ENCODE data around the gene SH2D3C. TPM values are rescaled to one million over a fixed set of nuclear protein-coding genes. Genes with fewer than 3 reads are reported as not detected.

Gene SH2D3C
- polyA plus RNA-seq (ENCODE audit: insufficient read length in 3 of 3) = 10 to 100 TPM; 13.2 to 17.6 (median 16.1) TPM
- long read RNA-seq, donor 1, partial matches to known transcripts = 0 of 3 reads
- long read RNA-seq, donor 1, other reads (novel, unspliced or antisense) = 0 of 3 reads
- long read RNA-seq, donor 2, partial matches to known transcripts = 0 of 2 reads
- long read RNA-seq, donor 2, other reads (novel, unspliced or antisense) = 0 of 2 reads
- long read RNA-seq, donor 3, partial matches to known transcripts = 0 of 4 reads
- long read RNA-seq, donor 3, other reads (novel, unspliced or antisense) = 0 of 4 reads
- long read RNA-seq, donor 4, partial matches to known transcripts = 0 of 4 reads
- long read RNA-seq, donor 4, other reads (novel, unspliced or antisense) = 0 of 4 reads
- long read RNA-seq, donor 5 = 0 reads
- long read RNA-seq, donor 6, partial matches to known transcripts = 0 of 1 reads
- long read RNA-seq, donor 6, other reads (novel, unspliced or antisense) = 0 of 1 reads
- long read RNA-seq, donor 7, partial matches to known transcripts = 88 of 90 reads
- long read RNA-seq, donor 7, other reads (novel, unspliced or antisense) = 0 of 90 reads
- long read RNA-seq, donor 8, partial matches to known transcripts = 0 of 3 reads
- long read RNA-seq, donor 8, other reads (novel, unspliced or antisense) = 0 of 3 reads
- long read RNA-seq, donor 9, partial matches to known transcripts = 5 of 8 reads
- long read RNA-seq, donor 9, other reads (novel, unspliced or antisense) = 0 of 8 reads
- long read RNA-seq, donor 10, partial matches to known transcripts = 5 of 8 reads
- long read RNA-seq, donor 10, other reads (novel, unspliced or antisense) = 0 of 8 reads
- long read RNA-seq, donor 11, partial matches to known transcripts = 0 of 1 reads
- long read RNA-seq, donor 11, other reads (novel, unspliced or antisense) = 0 of 1 reads
- long read RNA-seq, donor 12 = 0 reads
- long read RNA-seq, donor 13 = 0 reads
- long read RNA-seq, donor 14, partial matches to known transcripts = 0 of 1 reads
- long read RNA-seq, donor 14, other reads (novel, unspliced or antisense) = 0 of 1 reads
- long read RNA-seq, donor 15 = 0 reads
- long read RNA-seq, donor 16, partial matches to known transcripts = 0 of 4 reads
- long read RNA-seq, donor 16, other reads (novel, unspliced or antisense) = 0 of 4 reads

GRCh38 chr9:127778280-127779135 is at the start of gene SH2D3C:
Gene SH2D3C, minus strand, starts transcription at chr9:127778666. Its CDS starts 39 bp downstream, at chr9:127778627.
- no peak for DNase-seq (ENCODE audit: extremely low read depth in 1 of 11, low read depth in 9 of 11, low spot score in 4 of 11)

- no peak for DNase-seq (ENCODE audit: extremely low read depth in 1 of 11, low read depth in 9 of 11, low spot score in 4 of 11)
These were observed 47.9 kb upstream of the SH2D3C start for GRCh38 chr9:127826253-127826913.

- no peak for DNase-seq (ENCODE audit: extremely low read depth in 1 of 11, low read depth in 9 of 11, low spot score in 4 of 11)
These were observed 47.0 kb upstream of the SH2D3C start for GRCh38 chr9:127825319-127826051.

- no peak for DNase-seq (ENCODE audit: extremely low read depth in 1 of 11, low read depth in 9 of 11, low spot score in 4 of 11)
These were observed 43.6 kb upstream of the SH2D3C start for GRCh38 chr9:127822108-127822507.

- DNase-seq (ENCODE audit: extremely low read depth in 1 of 11, low read depth in 9 of 11, low spot score in 4 of 11) = no peak
These were observed 40.1 kb upstream of the SH2D3C start for GRCh38 chr9:127818574-127818973.

- no peak for DNase-seq (ENCODE audit: extremely low read depth in 1 of 11, low read depth in 9 of 11, low spot score in 4 of 11)
These were observed 39.5 kb upstream of the SH2D3C start for GRCh38 chr9:127817881-127818434.

- no peak for DNase-seq (ENCODE audit: extremely low read depth in 1 of 11, low read depth in 9 of 11, low spot score in 4 of 11)
These were observed 38.3 kb upstream of the SH2D3C start for GRCh38 chr9:127816728-127817127.

GRCh38 chr9:127816362-127816725 is 37.9 kb upstream of the SH2D3C start:
- DNase-seq (ENCODE audit: extremely low read depth in 1 of 11, low read depth in 9 of 11, low spot score in 4 of 11) = no peak

- DNase-seq (ENCODE audit: extremely low read depth in 1 of 11, low read depth in 9 of 11, low spot score in 4 of 11) = no peak
These were observed 37.3 kb upstream of the SH2D3C start for GRCh38 chr9:127815512-127816361.

- DNase-seq (ENCODE audit: extremely low read depth in 1 of 11, low read depth in 9 of 11, low spot score in 4 of 11) = no peak
These were observed 36.4 kb upstream of the SH2D3C start for GRCh38 chr9:127814619-127815511.

GRCh38 chr9:127813686-127814226 is 35.3 kb upstream of the SH2D3C start:
- DNase-seq (ENCODE audit: extremely low read depth in 1 of 11, low read depth in 9 of 11, low spot score in 4 of 11) = no peak

- no peak for DNase-seq (ENCODE audit: extremely low read depth in 1 of 11, low read depth in 9 of 11, low spot score in 4 of 11)
These were observed 34.6 kb upstream of the SH2D3C start for GRCh38 chr9:127812936-127813675.

- DNase-seq (ENCODE audit: extremely low read depth in 1 of 11, low read depth in 9 of 11, low spot score in 4 of 11) = no peak
These were observed 33.5 kb upstream of the SH2D3C start for GRCh38 chr9:127812011-127812410.

- DNase-seq (ENCODE audit: extremely low read depth in 1 of 11, low read depth in 9 of 11, low spot score in 4 of 11) = no peak
These were observed 32.1 kb upstream of the SH2D3C start for GRCh38 chr9:127810378-127811187.
